Measurements from ENCODE around the gene SEMA3A.
A peak's percentile ranks its signal among the peaks of the same experiment; 100 is the strongest.
"Not testable (repeated sequence)": the region's sequence is repeated elsewhere in the genome, so short reads cannot be mapped to it uniquely, and the experiment has no call there.

Gene SEMA3A

GRCh38 chr7:84194484-84195271 is at the start of gene SEMA3A:
Gene SEMA3A (minus strand): TSS chr7:84194789. CDS start chr7:84194586, 203 bp downstream.
- TF ChIP-seq Cebpa-rat (IDR thresholded peaks at IDR 0.05), result no peak
- Histone ChIP-seq H3K4me1 (peaks cover 0 to 12% (median 0%) of the 10 kb centered on the region in 10 experiments; a peak in 2 of 20 replicates), H3K4me2 (peak within 1 kb of the TSS in 4 of 11 experiments; percentile 9 to 79 (median 46); a peak in 7 of 22 replicates), H4K20me1 (no peaks in the 10 kb centered on the region), H3K36me3 (no peaks in the 10 kb centered on the region), H3K27me3 (no peaks in the 10 kb centered on the region), H3K4me3 (peak within 1 kb of the TSS in 2 of 10 experiments; percentile 7 to 12; a peak in 3 of 20 replicates), H3K27ac (peak within 1 kb of the TSS in 1 of 11 experiments; percentile 1; a peak in 1 of 22 replicates), H3K9ac (peak within 1 kb of the TSS in 2 of 11 experiments; percentile 42 to 63; a peak in 3 of 22 replicates), H3K9me3 (replicated peaks in 1 of 11) (no peaks in the 10 kb centered on the region)

- Histone ChIP-seq H3K4me2 (peak overlapping the region in 3 of 11 experiments; percentile 23 to 37 (median 28); a peak in 3 of 22 replicates), H3K36me3 (peaks cover 0 to 18% (median 0%) of the 10 kb centered on the region in 11 experiments; a peak in 4 of 22 replicates), H3K27ac (peak overlapping the region in 5 of 11 experiments; percentile 13 to 65 (median 64); a peak in 8 of 22 replicates), H3K4me1 (peaks cover 5 to 53% (median 12%) of the 10 kb centered on the region in 10 experiments; a peak in 19 of 20 replicates), H3K9me3 (replicated peaks in 1 of 11) (peaks cover 0 to 59% (median 7%) of the 10 kb centered on the region in 11 experiments; a peak in 14 of 22 replicates)
- not testable (repeated sequence) for H3K27me3 ChIP-seq, H3K4me3 ChIP-seq, H4K20me1 ChIP-seq, H3K9ac ChIP-seq
These were observed 48.4 kb upstream of the SEMA3A start for GRCh38 chr7:84243037-84243436.

GRCh38 chr7:84238596-84238995 is 44.0 kb upstream of the SEMA3A start:
- Histone ChIP-seq H3K9ac (no peak overlapping the region; a peak in 1 of 22 replicates), H3K27ac (peak overlapping the region in 3 of 11 experiments; percentile 65 to 80 (median 74); a peak in 5 of 22 replicates), H3K4me2 (peak overlapping the region in 10 of 11 experiments; percentile 6 to 78 (median 38); a peak in 14 of 22 replicates)

GRCh38 chr7:84237533-84238173 is 43.1 kb upstream of the SEMA3A start:
- Histone ChIP-seq H3K4me2 (peak overlapping the region in 6 of 11 experiments; percentile 7 to 78 (median 56); a peak in 13 of 22 replicates), H3K27me3 (no peaks in the 10 kb centered on the region), H3K4me1 (peaks cover 5 to 44% (median 25%) of the 10 kb centered on the region in 10 experiments; a peak in 19 of 20 replicates), H4K20me1 (no peaks in the 10 kb centered on the region), H3K9ac (peak overlapping the region in 2 of 11 experiments; percentile 17 to 55; a peak in 3 of 22 replicates), H3K9me3 (replicated peaks in 1 of 11) (peaks cover 0 to 33% (median 5%) of the 10 kb centered on the region in 11 experiments; a peak in 10 of 22 replicates), H3K27ac (peak overlapping the region in 5 of 11 experiments; percentile 23 to 80 (median 65); a peak in 9 of 22 replicates), H3K4me3 (no peak overlapping the region), H3K36me3 (0 out of 22 replicates have a peak, but pooled peaks cover 0 to 5% (median 0%) of the 10 kb centered on the region in 11 experiments)
- TF ChIP-seq Cebpa-rat (IDR thresholded peaks at IDR 0.05), result no peak

More at GRCh38 chr7:84238596-84238995, 44.0 kb upstream of the SEMA3A start:
- Histone ChIP-seq H3K4me1 (peaks cover 5 to 53% (median 25%) of the 10 kb centered on the region in 10 experiments; a peak in 19 of 20 replicates), H3K36me3 (0 out of 22 replicates have a peak, but pooled peaks cover 0 to 5% (median 0%) of the 10 kb centered on the region in 11 experiments), H3K9me3 (replicated peaks in 1 of 11) (peaks cover 0 to 39% (median 5%) of the 10 kb centered on the region in 11 experiments; a peak in 10 of 22 replicates), H4K20me1 (no peaks in the 10 kb centered on the region), H3K4me3 (no peak overlapping the region), H3K27me3 (no peaks in the 10 kb centered on the region)
- TF ChIP-seq Cebpa-rat (IDR thresholded peaks at IDR 0.05), result no peak

GRCh38 chr7:84236398-84236797 is 41.8 kb upstream of the SEMA3A start:
- TF ChIP-seq Cebpa-rat (IDR thresholded peaks at IDR 0.05), result no peak
- Histone ChIP-seq H3K9ac (peak overlapping the region in 1 of 11 experiments; percentile 12; a peak in 1 of 22 replicates), H3K36me3 (0 out of 22 replicates have a peak, but pooled peaks cover 0 to 1% (median 0%) of the 10 kb centered on the region in 11 experiments), H4K20me1 (no peaks in the 10 kb centered on the region), H3K4me3 (no peak overlapping the region), H3K9me3 (replicated peaks in 1 of 11) (peaks cover 0 to 20% (median 3%) of the 10 kb centered on the region in 11 experiments; a peak in 10 of 22 replicates), H3K4me2 (peak overlapping the region in 7 of 11 experiments; percentile 4 to 78 (median 48); a peak in 11 of 22 replicates), H3K27ac (peak overlapping the region in 3 of 11 experiments; percentile 65 to 80 (median 74); a peak in 6 of 22 replicates), H3K27me3 (no peaks in the 10 kb centered on the region), H3K4me1 (peaks cover 5 to 42% (median 25%) of the 10 kb centered on the region in 10 experiments; a peak in 19 of 20 replicates)

- no peak for TF ChIP-seq Cebpa-rat (IDR thresholded peaks at IDR 0.05)
- H4K20me1 ChIP-seq, result no peaks in the 10 kb centered on the region
- H3K4me1 ChIP-seq, result peaks cover 0 to 40% (median 12%) of the 10 kb centered on the region in 10 experiments; a peak in 11 of 20 replicates
- no peaks in the 10 kb centered on the region for H3K36me3 ChIP-seq
- no peak overlapping the region for H3K27ac ChIP-seq
- no peak overlapping the region for H3K4me2 ChIP-seq
- no peaks in the 10 kb centered on the region for H3K27me3 ChIP-seq
- H3K4me3 ChIP-seq, result no peak overlapping the region
- H3K9ac ChIP-seq, result no peak overlapping the region
- peaks cover 0 to 22% (median 0%) of the 10 kb centered on the region in 11 experiments; a peak in 2 of 22 replicates for H3K9me3 ChIP-seq (replicated peaks in 1 of 11)
These were observed 38.1 kb upstream of the SEMA3A start for GRCh38 chr7:84232646-84233045.

GRCh38 chr7:84231157-84231556 is 36.6 kb upstream of the SEMA3A start:
- Histone ChIP-seq H3K4me1 (peaks cover 0 to 25% (median 5%) of the 10 kb centered on the region in 10 experiments; a peak in 11 of 20 replicates), H3K27me3 (no peaks in the 10 kb centered on the region), H3K9ac (no peak overlapping the region), H3K27ac (no peak overlapping the region; a peak in 1 of 22 replicates), H4K20me1 (no peaks in the 10 kb centered on the region), H3K4me3 (no peak overlapping the region), H3K9me3 (replicated peaks in 1 of 11) (peaks cover 0 to 22% (median 0%) of the 10 kb centered on the region in 11 experiments; a peak in 2 of 22 replicates), H3K36me3 (no peaks in the 10 kb centered on the region), H3K4me2 (peak overlapping the region in 2 of 11 experiments; percentile 1 to 23; a peak in 2 of 22 replicates)
- no peak for TF ChIP-seq Cebpa-rat (IDR thresholded peaks at IDR 0.05)

GRCh38 chr7:84230491-84230890 is 35.9 kb upstream of the SEMA3A start:
- no peaks in the 10 kb centered on the region for H3K27me3 ChIP-seq
- H3K27ac ChIP-seq, result no peak overlapping the region
- H4K20me1 ChIP-seq, result no peaks in the 10 kb centered on the region
- H3K4me3 ChIP-seq, result no peak overlapping the region
- TF ChIP-seq Cebpa-rat (IDR thresholded peaks at IDR 0.05), result no peak
- no peaks in the 10 kb centered on the region for H3K36me3 ChIP-seq
- no peak overlapping the region for H3K4me2 ChIP-seq
- H3K9ac ChIP-seq, result no peak overlapping the region
- peaks cover 0 to 22% (median 0%) of the 10 kb centered on the region in 11 experiments; a peak in 2 of 22 replicates for H3K9me3 ChIP-seq (replicated peaks in 1 of 11)
- peaks cover 0 to 18% (median 0%) of the 10 kb centered on the region in 10 experiments; a peak in 8 of 20 replicates for H3K4me1 ChIP-seq

Measured in BLaER1 treated with 17β-estradiol and CSF1 and Interleukin-3, amounts not matched to agents 10 nM and 100 nM (cell line).